Liver (tissue), 9 donors: ENCODE data around the gene BLVRA. TPM values are rescaled to one million over a fixed set of nuclear protein-coding genes. Genes with fewer than 3 reads are reported as not detected.

Experiments used
- DNase-seq: peaks from one replicate; pipeline ENCODE4 v3.0.0-alpha.2; 2017; ENCODE audit warnings: low spot score
- H3K27ac ChIP-seq, 2 donors: one replicate each; pipeline ENCODE4 v1.7.0; 2013; ENCODE audit warnings: inconsistent platforms in 2 of 2, low read length in 2 of 2, control low read depth in 1 of 2, low read depth in 1 of 2, mild to moderate bottlenecking in 1 of 2
- H3K27me3 ChIP-seq, 4 donors: one replicate each; pipeline versions ENCODE4 v1.6.1 to v1.7.0; 2013; ENCODE audit warnings: low read length in 3 of 4, inconsistent platforms in 1 of 4, mild to moderate bottlenecking in 1 of 4, moderate library complexity in 1 of 4; ENCODE audit not compliant: control insufficient read depth in 4 of 4, insufficient read depth in 4 of 4
- H3K36me3 ChIP-seq, 4 donors: one replicate each; pipeline versions ENCODE4 v1.6.1 to v1.7.0; 2013; ENCODE audit warnings: low read length in 3 of 4, mild to moderate bottlenecking in 3 of 4, low read depth in 1 of 4, moderate library complexity in 1 of 4; ENCODE audit not compliant: control insufficient read depth in 4 of 4, insufficient read depth in 3 of 4
- H3K4me1 ChIP-seq, 4 donors: one replicate each; pipeline versions ENCODE4 v1.6.1 to v1.7.0; 2013; ENCODE audit warnings: low read length in 3 of 4, mild to moderate bottlenecking in 3 of 4, moderate library complexity in 1 of 4; ENCODE audit not compliant: control insufficient read depth in 4 of 4, insufficient read depth in 4 of 4
- H3K4me3 ChIP-seq, 3 donors: one replicate each; pipeline versions ENCODE4 v1.6.1 to v1.7.0; 2013; ENCODE audit warnings: low read length in 3 of 3, control low read depth in 1 of 3, low read depth in 1 of 3, mild to moderate bottlenecking in 1 of 3
- H3K9ac ChIP-seq, 2 donors: one replicate each; pipeline ENCODE4 v1.7.0; 2013; ENCODE audit warnings: low read length in 2 of 2, mild to moderate bottlenecking in 2 of 2, moderate library complexity in 2 of 2, control low read depth in 1 of 2, low read depth in 1 of 2
- H3K9me3 ChIP-seq, 4 donors: one replicate each; pipeline versions ENCODE4 v1.6.1 to v1.7.0; 2013; ENCODE audit warnings: low read length in 3 of 4; ENCODE audit not compliant: control insufficient read depth in 4 of 4
- ATF3 ChIP-seq: IDR thresholded peaks from 2 replicates; pipeline ENCODE4 v1.6.1; 2016; ENCODE audit warnings: antibody characterized with exemption
- CTCF ChIP-seq: fragments of 150-350 bp; IDR thresholded peaks from 2 replicates; pipeline ENCODE4 v1.5.1; 2017; ENCODE audit warnings: improper control_type of control experiment, low read depth, low read length; ENCODE audit not compliant: missing input control
- EGR1 ChIP-seq, 2 donors: IDR thresholded peaks; 2 replicates each; pipeline ENCODE4 v1.6.1; 2016 to 2018; ENCODE audit warnings: antibody characterized with exemption in 2 of 2, low read depth in 2 of 2
- FOXA1 ChIP-seq: IDR thresholded peaks from 2 replicates; pipeline ENCODE4 v1.6.1; 2016; ENCODE audit warnings: antibody characterized with exemption
- GABPA ChIP-seq, 2 donors: IDR thresholded peaks in 1 of 2; conservative IDR thresholded peaks in 1 of 2; 2 replicates each; pipeline ENCODE4 v1.6.1; 2016; ENCODE audit warnings: antibody characterized with exemption in 2 of 2, mild to moderate bottlenecking in 1 of 2, moderate library complexity in 1 of 2
- HNF4A ChIP-seq, 2 donors: conservative IDR thresholded peaks; 2 replicates each; pipeline ENCODE4 v1.6.1; 2016; ENCODE audit warnings: antibody characterized with exemption in 2 of 2, mild to moderate bottlenecking in 2 of 2
- MAX ChIP-seq: IDR thresholded peaks from 2 replicates; pipeline ENCODE4 v1.6.1; 2016; ENCODE audit warnings: antibody characterized with exemption
- RXRA ChIP-seq, 2 donors: IDR thresholded peaks; 2 replicates each; pipeline ENCODE4 v1.6.1; 2017 to 2018; ENCODE audit warnings: antibody characterized with exemption in 2 of 2, mild to moderate bottlenecking in 1 of 2
- SP1 ChIP-seq: IDR thresholded peaks from 2 replicates; pipeline ENCODE4 v1.6.1; 2018; ENCODE audit warnings: antibody characterized with exemption, mild to moderate bottlenecking
- YY1 ChIP-seq: IDR thresholded peaks from 2 replicates; pipeline ENCODE4 v1.6.1; 2016; ENCODE audit warnings: antibody characterized with exemption, mild to moderate bottlenecking
- ZBTB33 ChIP-seq: IDR thresholded peaks from 2 replicates; pipeline ENCODE4 v1.6.1; 2016; ENCODE audit warnings: antibody characterized with exemption
- WGBS: extraction: QIAGEN DNeasy Blood & Tissue Kit; methylation state at CpG from one replicate; pipeline ENCODE4 v1.1.7; 2013; 5-methylcytosine and 5-hydroxymethylcytosine counted together
- polyA plus RNA-seq, 2 donors: library from polyadenylated mRNA; stranded (reverse) in 1 of 2; unstranded in 1 of 2; fragments of 200-250 nt in 1 of 2; fragments of >200 nt in 1 of 2; fragmentation: Nextera tagmentation in 1 of 2; extraction: Ambion mirVana in 1 of 2; gene quantifications; one replicate each; pipeline versions ENCODE4 v1.2.1 to v1.2.3, GENCODE V29; 2013 to 2015
- total RNA-seq, 2 donors: library from RNA; depleted of rRNA; stranded (reverse); fragments of >200 nt; gene quantifications; one replicate each; pipeline ENCODE4 v1.2.3, GENCODE V29; 2014
- donor health status: healthy.
- donor health status: healthy.
- donor health status: healthy.
- donor health status: healthy.
- donor health status: healthy.

Gene BLVRA
- total and polyA plus RNA-seq, 4 donors: 5.1 to 23.5 (median 6.8) TPM

GRCh38 chr7:43735802-43736603 lies 22.5 kb upstream of the BLVRA start:
- Histone ChIP-seq H3K4me1 (no peaks in the 10 kb centered on the region), H3K27me3 (peaks cover 0 to 3% (median 0%) of the 10 kb centered on the region in 4 donors), H3K36me3 (no peaks in the 10 kb centered on the region), H3K9ac (no peak overlapping the region), H3K9me3 (no peaks in the 10 kb centered on the region), H3K27ac (no peak overlapping the region), H3K4me3 (no peak overlapping the region)
- 60% methylated on average over 2 of the region's 2 CpGs for WGBS
- TF ChIP-seq FOXA1 (no peak), HNF4A (conservative IDR thresholded peaks at IDR 0.05) (no peak), MAX (no peak), GABPA (IDR thresholded peaks at IDR 0.05 in 1 of 2, conservative IDR thresholded peaks at IDR 0.05 in 1 of 2) (no peak), CTCF (no peak), ZBTB33 (no peak), RXRA (IDR thresholded peaks at IDR 0.05) (no peak), EGR1 (IDR thresholded peaks at IDR 0.05; ENCODE audit: low read depth in 2 of 2) (no peak)
- DNase-seq: no peak

- H3K9me3 ChIP-seq: no peaks in the 10 kb centered on the region
- no peak overlapping the region for H3K4me3 ChIP-seq
- no peak for DNase-seq
- H3K9ac ChIP-seq: no peak overlapping the region
- no peak for TF ChIP-seq ATF3
- TF ChIP-seq EGR1 (IDR thresholded peaks at IDR 0.05; ENCODE audit: low read depth in 2 of 2): no peak
- no peak for TF ChIP-seq RXRA (IDR thresholded peaks at IDR 0.05)
- no peak for TF ChIP-seq YY1
- no peak for TF ChIP-seq ZBTB33
- no peak for TF ChIP-seq SP1
- WGBS: 92% methylated on average over 6 of the region's 6 CpGs
- no peaks in the 10 kb centered on the region for H3K36me3 ChIP-seq
- H3K27me3 ChIP-seq: peaks cover 0 to 3% (median 0%) of the 10 kb centered on the region in 4 donors
- H3K4me1 ChIP-seq: no peaks in the 10 kb centered on the region
- H3K27ac ChIP-seq: no peak overlapping the region
These were observed 20.9 kb upstream of the BLVRA start for GRCh38 chr7:43737467-43738127.
